HepG2 (cell line): ENCODE measurements around the gene CPNE1. TPM values are rescaled to one million over a fixed set of nuclear protein-coding genes. Genes with fewer than 3 reads are reported as not detected.
A peak's percentile ranks its signal among the peaks of the same experiment; 100 is the strongest.

Experiments used
- FOXA3 ChIP-seq: IDR thresholded peaks from 2 replicates; pipeline ENCODE4 v1.6.1; 2016; ENCODE audit warnings: missing genetic modification reagents, missing compliant biosample characterization
- FOXK2 ChIP-seq: fragments of 450-650 bp; IDR thresholded peaks from 2 replicates; pipeline ENCODE4 v1.6.1; 2016
- GATAD2A ChIP-seq: IDR thresholded peaks from 2 replicates; pipeline ENCODE4 v1.6.1; 2016
- HHEX ChIP-seq: IDR thresholded peaks from 2 replicates; pipeline ENCODE4 v1.6.1; 2016; ENCODE audit warnings: control low read depth
- HMG20A ChIP-seq: IDR thresholded peaks from 2 replicates; pipeline ENCODE4 v1.6.1; 2016; ENCODE audit warnings: borderline replicate concordance
- MAF1 ChIP-seq: sonication (generic); formaldehyde crosslinking; IDR thresholded peaks from 2 replicates; pipeline ENCODE4 v1.5.0; 2020; ENCODE audit warnings: missing genetic modification reagents, borderline replicate concordance
- NFE2 ChIP-seq: sonication (generic); formaldehyde crosslinking; IDR thresholded peaks from 2 replicates; pipeline ENCODE4 v1.4.0; 2020; ENCODE audit warnings: missing genetic modification reagents
- POLR2A ChIP-seq, 2 experiments: IDR thresholded peaks; 2 replicates each; pipeline ENCODE4 v1.6.1; 2011; ENCODE audit warnings: low read depth in 2 of 2, low read length in 2 of 2, mild to moderate bottlenecking in 1 of 2, moderate library complexity in 1 of 2; ENCODE audit not compliant: insufficient read depth in 1 of 2
- POLR2AphosphoS2 ChIP-seq: IDR thresholded peaks from 2 replicates; pipeline ENCODE4 v1.6.1; 2011; ENCODE audit warnings: low read depth, low read length, improper control_type of control experiment
- PPARG ChIP-seq: conservative IDR thresholded peaks from 2 replicates; pipeline ENCODE4 v1.6.1; 2016; ENCODE audit warnings: missing biosample characterization, missing genetic modification reagents
- RFX3 ChIP-seq: IDR thresholded peaks from 2 replicates; pipeline ENCODE4 v1.6.1; 2016; ENCODE audit warnings: missing biosample characterization, missing genetic modification reagents
- SNAPC4 ChIP-seq: sonication (generic); formaldehyde crosslinking; IDR thresholded peaks from 2 replicates; pipeline ENCODE4 v1.4.0; 2020; ENCODE audit warnings: mild to moderate bottlenecking, missing genetic modification reagents
- SOX6 ChIP-seq, 2 experiments: fragments of 450-650 bp in 1 of 2; sonication (generic) in 1 of 2; formaldehyde crosslinking in 1 of 2; IDR thresholded peaks; 2 replicates each; pipeline versions ENCODE4 v1.4.0 to v1.6.1; 2017 to 2020; ENCODE audit warnings: antibody characterized with exemption in 1 of 2, mild to moderate bottlenecking in 1 of 2, missing genetic modification reagents in 1 of 2
- TBX2 ChIP-seq: sonication (generic); formaldehyde crosslinking; IDR thresholded peaks from 2 replicates; pipeline ENCODE4 v1.5.0; 2020; ENCODE audit warnings: missing genetic modification reagents, mild to moderate bottlenecking, borderline replicate concordance
- WIZ ChIP-seq: sonication (generic); formaldehyde crosslinking; IDR thresholded peaks from 2 replicates; pipeline ENCODE4 v1.5.1; 2020; ENCODE audit warnings: mild to moderate bottlenecking, missing genetic modification reagents
- ZBTB8A ChIP-seq: sonication (generic); formaldehyde crosslinking; IDR thresholded peaks from 2 replicates; pipeline ENCODE4 v1.4.0; 2020; ENCODE audit warnings: mild to moderate bottlenecking, low read depth, missing genetic modification reagents, borderline replicate concordance
- ZNF543 ChIP-seq: sonication (generic); formaldehyde crosslinking; IDR thresholded peaks from 2 replicates; pipeline ENCODE4 v1.4.0; 2020; ENCODE audit warnings: mild to moderate bottlenecking, missing genetic modification reagents
- ZNF703 ChIP-seq: sonication (generic); formaldehyde crosslinking; IDR thresholded peaks from 2 replicates; pipeline ENCODE4 v1.5.1; 2020; ENCODE audit warnings: missing genetic modification reagents, mild to moderate bottlenecking, moderate library complexity, borderline replicate concordance
- ZNF747 ChIP-seq: sonication (generic); formaldehyde crosslinking; IDR thresholded peaks from 2 replicates; pipeline ENCODE4 v1.8.1; 2023; ENCODE audit warnings: missing genetic modification reagents, mild to moderate bottlenecking, borderline replicate concordance
- ZNF850 ChIP-seq: sonication (generic); formaldehyde crosslinking; conservative IDR thresholded peaks from 2 replicates; pipeline ENCODE4 v1.9.0; 2021; ENCODE audit warnings: mild to moderate bottlenecking, missing genetic modification reagents
- ZNF883 ChIP-seq: sonication (generic); formaldehyde crosslinking; IDR thresholded peaks from 2 replicates; pipeline ENCODE4 v1.5.1; 2020; ENCODE audit warnings: mild to moderate bottlenecking, missing genetic modification reagents; ENCODE audit errors: not compliant biosample characterization
- polyA plus RNA-seq, 8 experiments: library from polyadenylated mRNA; depleted of rRNA in 3 of 8; stranded (reverse) in 7 of 8; unstranded in 1 of 8; fragments of >200 nt; fragmentation: Illumina TruSeq in 4 of 8; extraction: Trizol in 4 of 8; gene quantifications; 2 replicates each; pipeline versions ENCODE4 v1.2.1 to v1.2.3, GENCODE V29; 2011 to 2016; ENCODE audit warnings: low read depth in 4 of 8, missing spikeins in 1 of 8, mixed read lengths in 1 of 8; ENCODE audit not compliant: insufficient read depth in 1 of 8
- total RNA-seq, 5 experiments: library from RNA; depleted of rRNA; stranded (reverse); fragments of >200 nt; fragmentation: Illumina TruSeq; extraction: Trizol; gene quantifications; 2 replicates each; pipeline ENCODE4 v1.2.3, GENCODE V29; 2016; ENCODE audit warnings: low read depth in 1 of 5
- TF ChIP-seq, protein P1 (sequence below): sonication (generic); formaldehyde crosslinking; IDR thresholded peaks from 2 replicates; pipeline ENCODE4 v1.8.0; 2022; ENCODE audit warnings: missing genetic modification reagents, mild to moderate bottlenecking, moderate library complexity, borderline replicate concordance

Gene CPNE1
- total and polyA plus RNA-seq, 2 of the 13 experiments (the other 11 are each of a cell fraction or from before 2014, with no cell fraction given) = 408 to 431 TPM

DNA sequence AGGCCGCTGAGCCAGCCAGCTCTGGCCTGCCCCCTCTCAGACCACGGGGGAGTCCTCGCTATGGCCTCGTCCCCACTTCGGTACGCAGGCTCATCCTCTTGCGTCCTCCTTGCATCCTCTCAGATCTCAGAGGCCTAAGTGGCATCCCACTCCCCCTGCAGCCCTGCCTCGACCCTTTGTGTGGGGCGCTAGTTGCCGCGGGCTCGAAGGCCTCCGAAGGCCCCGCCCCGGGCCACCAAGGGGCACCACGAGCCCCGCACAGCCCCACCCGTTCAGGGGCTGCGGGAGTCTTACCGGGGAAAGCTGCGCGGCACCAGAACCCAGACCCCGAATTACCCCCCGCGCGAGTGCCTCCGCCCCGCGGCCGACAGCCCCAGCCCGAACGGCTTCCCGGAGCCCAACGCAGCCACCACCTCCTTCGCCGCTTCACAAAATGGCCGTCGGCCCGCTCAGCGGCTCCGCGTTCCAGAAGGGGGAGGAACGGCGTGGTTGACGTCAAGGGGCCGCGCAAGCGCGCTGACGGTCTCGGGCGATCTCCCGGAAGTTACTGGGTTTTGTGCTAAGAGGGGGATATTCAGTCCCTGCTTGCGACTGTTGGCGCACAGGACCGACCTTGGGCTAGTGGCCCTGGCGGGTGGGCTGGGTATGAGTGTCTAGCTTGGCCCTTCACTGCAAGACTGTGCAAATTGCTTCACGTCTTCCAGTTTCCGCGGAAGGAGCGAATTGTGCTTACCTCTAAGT, at the start of gene CPNE1, which contains the start of gene RBM12 (continued):
- TF ChIP-seq SNAPC4 (peak; percentile 92), ZNF850 (CRISPR knock-in tag) (peak; percentile 86; the same call in 1 of the 2 replicates), MAF1 (CRISPR knock-in tag) (no peak; the same call in 1 of the 2 replicates), RFX3 (CRISPR knock-in tag) (no peak), POLR2AphosphoS2 (peak; percentile 96; the same call in 1 of the 2 replicates), GATAD2A (CRISPR knock-in tag) (peak; percentile 83), TBX2 (CRISPR knock-in tag) (peak; percentile 95), FOXA3 (CRISPR knock-in tag) (peak; percentile 63; the same call in 1 of the 2 replicates), NFE2 (no peak; the same call in 1 of the 2 replicates), WIZ (CRISPR knock-in tag) (peak; percentile 95), ZNF703 (CRISPR knock-in tag) (peak; percentile 58; the same call in 1 of the 2 replicates), HMG20A (peak; percentile 63; the same call in 1 of the 2 replicates), ZBTB8A (CRISPR knock-in tag) (peak; percentile 96), ZNF747 (peak; percentile 85), PPARG (no peak), POLR2A (IDR thresholded peaks at IDR 0.05; ENCODE audit: insufficient read depth in 1 of 2, low read depth in 2 of 2, low read length in 2 of 2) (peak; percentile 96 to 99), HHEX (no peak), ZNF543 (peak; percentile 99), SOX6 (IDR thresholded peaks at IDR 0.05) (no peak), SOX6 (CRISPR knock-in tag; IDR thresholded peaks at IDR 0.05) (peak; percentile 78), ZNF883 (CRISPR knock-in tag) (peak; percentile 96), FOXK2 (no peak)
- TF ChIP-seq, protein P1, sequence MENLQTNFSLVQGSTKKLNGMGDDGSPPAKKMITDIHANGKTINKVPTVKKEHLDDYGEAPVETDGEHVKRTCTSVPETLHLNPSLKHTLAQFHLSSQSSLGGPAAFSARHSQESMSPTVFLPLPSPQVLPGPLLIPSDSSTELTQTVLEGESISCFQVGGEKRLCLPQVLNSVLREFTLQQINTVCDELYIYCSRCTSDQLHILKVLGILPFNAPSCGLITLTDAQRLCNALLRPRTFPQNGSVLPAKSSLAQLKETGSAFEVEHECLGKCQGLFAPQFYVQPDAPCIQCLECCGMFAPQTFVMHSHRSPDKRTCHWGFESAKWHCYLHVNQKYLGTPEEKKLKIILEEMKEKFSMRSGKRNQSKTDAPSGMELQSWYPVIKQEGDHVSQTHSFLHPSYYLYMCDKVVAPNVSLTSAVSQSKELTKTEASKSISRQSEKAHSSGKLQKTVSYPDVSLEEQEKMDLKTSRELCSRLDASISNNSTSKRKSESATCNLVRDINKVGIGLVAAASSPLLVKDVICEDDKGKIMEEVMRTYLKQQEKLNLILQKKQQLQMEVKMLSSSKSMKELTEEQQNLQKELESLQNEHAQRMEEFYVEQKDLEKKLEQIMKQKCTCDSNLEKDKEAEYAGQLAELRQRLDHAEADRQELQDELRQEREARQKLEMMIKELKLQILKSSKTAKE (CRISPR knock-in tag) = no peak; the same call in 1 of the 2 replicates
